Activated T-cell treated with anti-CD3 and anti-CD28 coated beads, Interleukin-2, amount 50 U/mL, for 24 hours (primary cell): ENCODE results near the gene CDK5RAP2.
"Not testable (repeated sequence)": the region's sequence is repeated elsewhere in the genome, so short reads cannot be mapped to it uniquely, and the experiment has no call there.

Experiments
- DNase-seq: peaks from one replicate; pipeline ENCODE4 v3.0.0-alpha.2; 2020
- H3K27ac Mint-ChIP-seq: 2 replicates; pipeline ENCODE4 v1.8.0; 2020; ENCODE audit warnings: mild to moderate bottlenecking, mixed read lengths
- H3K27me3 Mint-ChIP-seq: 2 replicates; pipeline ENCODE4 v1.8.0; 2020; ENCODE audit warnings: mixed read lengths
- H3K36me3 Mint-ChIP-seq: 2 replicates; pipeline ENCODE4 v1.8.0; 2020; ENCODE audit warnings: low read depth, mixed read lengths
- H3K4me1 Mint-ChIP-seq: 2 replicates; pipeline ENCODE4 v1.8.0; 2020; ENCODE audit warnings: low read depth, mixed read lengths
- H3K4me3 Mint-ChIP-seq: 2 replicates; pipeline ENCODE4 v1.8.0; 2020; ENCODE audit warnings: mild to moderate bottlenecking, moderate library complexity, mixed read lengths
- H3K9me3 Mint-ChIP-seq: 2 replicates; pipeline ENCODE4 v1.8.0; 2020; ENCODE audit warnings: mixed read lengths

Gene CDK5RAP2

GRCh38 chr9:120524863-120525262 is 55.1 kb downstream of the CDK5RAP2 start:
- Mint-ChIP-seq H3K4me1 (no peaks in the 10 kb centered on the region), H3K9me3 (no peaks in the 10 kb centered on the region), H3K27ac (no peak overlapping the region), H3K27me3 (no peaks in the 10 kb centered on the region), H3K36me3 (peaks cover 94% of the 10 kb centered on the region), H3K4me3 (no peak overlapping the region)
- no peak for DNase-seq

GRCh38 chr9:120524038-120524437 is 55.9 kb downstream of the CDK5RAP2 start:
- H3K4me1 Mint-ChIP-seq, result no peaks in the 10 kb centered on the region
- no peaks in the 10 kb centered on the region for H3K27me3 Mint-ChIP-seq
- H3K4me3 Mint-ChIP-seq, result no peak overlapping the region
- H3K9me3 Mint-ChIP-seq, result no peaks in the 10 kb centered on the region
- no peak for DNase-seq
- H3K27ac Mint-ChIP-seq, result no peak overlapping the region
- peaks cover 93% of the 10 kb centered on the region for H3K36me3 Mint-ChIP-seq

- no peaks in the 10 kb centered on the region for H3K27me3 Mint-ChIP-seq
- H3K4me3 Mint-ChIP-seq, result no peak overlapping the region
- no peak overlapping the region for H3K27ac Mint-ChIP-seq
- H3K9me3 Mint-ChIP-seq, result no peaks in the 10 kb centered on the region
- no peaks in the 10 kb centered on the region for H3K4me1 Mint-ChIP-seq
- DNase-seq, result no peak
- peaks cover 92% of the 10 kb centered on the region for H3K36me3 Mint-ChIP-seq
Measured at GRCh38 chr9:120522558-120522957, 57.4 kb downstream of the CDK5RAP2 start.

- H3K4me3 Mint-ChIP-seq, result no peak overlapping the region
- H3K27ac Mint-ChIP-seq, result no peak overlapping the region
- no peaks in the 10 kb centered on the region for H3K27me3 Mint-ChIP-seq
- no peaks in the 10 kb centered on the region for H3K4me1 Mint-ChIP-seq
- H3K36me3 Mint-ChIP-seq, result peaks cover 92% of the 10 kb centered on the region
- no peak for DNase-seq
- no peaks in the 10 kb centered on the region for H3K9me3 Mint-ChIP-seq
Measured at GRCh38 chr9:120522032-120522431, 57.9 kb downstream of the CDK5RAP2 start.

- Mint-ChIP-seq H3K27me3 (no peaks in the 10 kb centered on the region), H3K9me3 (no peaks in the 10 kb centered on the region), H3K36me3 (peaks cover 91% of the 10 kb centered on the region), H3K4me3 (no peak overlapping the region), H3K4me1 (no peaks in the 10 kb centered on the region), H3K27ac (no peak overlapping the region)
- no peak for DNase-seq
Measured at GRCh38 chr9:120521101-120521500, 58.9 kb downstream of the CDK5RAP2 start.

GRCh38 chr9:120515996-120516395 is 64.0 kb downstream of the CDK5RAP2 start:
- H3K27ac Mint-ChIP-seq, H3K4me1 Mint-ChIP-seq, H3K9me3 Mint-ChIP-seq, H3K27me3 Mint-ChIP-seq, H3K4me3 Mint-ChIP-seq, DNase-seq: not testable (repeated sequence)
- H3K36me3 Mint-ChIP-seq, result peaks cover 92% of the 10 kb centered on the region

- H3K4me1 Mint-ChIP-seq, H3K27ac Mint-ChIP-seq, DNase-seq, H3K27me3 Mint-ChIP-seq, H3K9me3 Mint-ChIP-seq, H3K4me3 Mint-ChIP-seq: not testable (repeated sequence)
- H3K36me3 Mint-ChIP-seq, result peaks cover 92% of the 10 kb centered on the region
Measured at GRCh38 chr9:120515481-120515880, 64.5 kb downstream of the CDK5RAP2 start.

GRCh38 chr9:120514405-120514804 is 65.6 kb downstream of the CDK5RAP2 start:
- Mint-ChIP-seq H3K9me3 (peaks cover 2% of the 10 kb centered on the region), H3K36me3 (peaks cover 95% of the 10 kb centered on the region), H3K4me1 (no peaks in the 10 kb centered on the region), H3K4me3 (no peak overlapping the region), H3K27ac (peak overlapping the region; percentile 8), H3K27me3 (no peaks in the 10 kb centered on the region)
- DNase-seq, result no peak

- no peak for DNase-seq
- H3K36me3 Mint-ChIP-seq, result peaks cover 97% of the 10 kb centered on the region
- H3K27ac Mint-ChIP-seq, result no peak overlapping the region
- H3K4me3 Mint-ChIP-seq, result no peak overlapping the region
- H3K9me3 Mint-ChIP-seq, result peaks cover 2% of the 10 kb centered on the region
- H3K27me3 Mint-ChIP-seq, result no peaks in the 10 kb centered on the region
- H3K4me1 Mint-ChIP-seq, result no peaks in the 10 kb centered on the region
Measured at GRCh38 chr9:120513825-120514396, 66.1 kb downstream of the CDK5RAP2 start.

GRCh38 chr9:120510816-120511215 is 69.2 kb downstream of the CDK5RAP2 start:
- peaks cover 97% of the 10 kb centered on the region for H3K36me3 Mint-ChIP-seq
- no peak overlapping the region for H3K4me3 Mint-ChIP-seq
- no peak overlapping the region for H3K27ac Mint-ChIP-seq
- H3K9me3 Mint-ChIP-seq, result peaks cover 10% of the 10 kb centered on the region
- no peaks in the 10 kb centered on the region for H3K27me3 Mint-ChIP-seq
- peaks cover 2% of the 10 kb centered on the region for H3K4me1 Mint-ChIP-seq
- no peak for DNase-seq

- Mint-ChIP-seq H3K4me1 (peaks cover 13% of the 10 kb centered on the region), H3K27me3 (no peaks in the 10 kb centered on the region), H3K27ac (no peak overlapping the region), H3K4me3 (no peak overlapping the region), H3K36me3 (peaks cover 96% of the 10 kb centered on the region), H3K9me3 (peaks cover 10% of the 10 kb centered on the region)
- DNase-seq, result no peak
Measured at GRCh38 chr9:120507936-120508510, 71.9 kb downstream of the CDK5RAP2 start.

GRCh38 chr9:120505186-120505585 is 74.8 kb downstream of the CDK5RAP2 start:
- H3K4me3 Mint-ChIP-seq, result no peak overlapping the region
- peaks cover 92% of the 10 kb centered on the region for H3K36me3 Mint-ChIP-seq
- no peak for DNase-seq
- peaks cover 8% of the 10 kb centered on the region for H3K9me3 Mint-ChIP-seq
- H3K27ac Mint-ChIP-seq, result peak overlapping the region; percentile 31
- no peaks in the 10 kb centered on the region for H3K27me3 Mint-ChIP-seq
- H3K4me1 Mint-ChIP-seq, result peaks cover 16% of the 10 kb centered on the region

- no peaks in the 10 kb centered on the region for H3K27me3 Mint-ChIP-seq
- H3K4me1 Mint-ChIP-seq, result peaks cover 14% of the 10 kb centered on the region
- H3K27ac Mint-ChIP-seq, result no peak overlapping the region
- H3K4me3 Mint-ChIP-seq, result no peak overlapping the region
- H3K36me3 Mint-ChIP-seq, result peaks cover 64% of the 10 kb centered on the region
- no peaks in the 10 kb centered on the region for H3K9me3 Mint-ChIP-seq
- no peak for DNase-seq
Measured at GRCh38 chr9:120500733-120501132, 79.2 kb downstream of the CDK5RAP2 start.

GRCh38 chr9:120497865-120498264 is 82.1 kb downstream of the CDK5RAP2 start:
- H3K36me3 Mint-ChIP-seq, result peaks cover 47% of the 10 kb centered on the region
- not testable (repeated sequence) for H3K27me3 Mint-ChIP-seq, DNase-seq, H3K4me1 Mint-ChIP-seq, H3K9me3 Mint-ChIP-seq, H3K4me3 Mint-ChIP-seq, H3K27ac Mint-ChIP-seq

- H3K4me1 Mint-ChIP-seq, H3K27ac Mint-ChIP-seq, DNase-seq, H3K27me3 Mint-ChIP-seq, H3K4me3 Mint-ChIP-seq, H3K9me3 Mint-ChIP-seq: not testable (repeated sequence)
- peaks cover 35% of the 10 kb centered on the region for H3K36me3 Mint-ChIP-seq
Measured at GRCh38 chr9:120496438-120496837, 83.5 kb downstream of the CDK5RAP2 start.
